Astrocyte (in vitro differentiated cells and primary cell): ENCODE results near the gene SCAND1. TPM values are rescaled to one million over a fixed set of nuclear protein-coding genes. Genes with fewer than 3 reads are reported as not detected.

Experiments used
- DNase-seq: peaks from one replicate; pipeline ENCODE4 v3.0.0-alpha.2; 2010; ENCODE audit warnings: low read depth
- FAIRE-seq: peaks from 2 replicates; lab custom pipeline; 2011; peaks lifted over from hg19 to GRCh38; lab: Jason Lieb, UNC
- H2AFZ ChIP-seq: 2 replicates; pipeline ENCODE4 v1.6.0; 2012; ENCODE audit warnings: low read depth, low read length, inconsistent platforms
- H3K27ac ChIP-seq: 2 replicates; pipeline ENCODE4 v1.5.1; 2011; ENCODE audit warnings: low read depth, low read length, inconsistent platforms
- H3K27me3 ChIP-seq: 2 replicates; pipeline ENCODE4 v1.6.0; 2011; ENCODE audit warnings: low read length, inconsistent platforms; ENCODE audit not compliant: insufficient read depth
- H3K36me3 ChIP-seq: 2 replicates; pipeline ENCODE4 v1.5.1; 2011; ENCODE audit warnings: low read length, inconsistent platforms; ENCODE audit not compliant: insufficient read depth
- H3K4me1 ChIP-seq: 2 replicates; pipeline ENCODE4 v1.5.1; 2011; ENCODE audit warnings: low read length, inconsistent platforms; ENCODE audit not compliant: insufficient read depth
- H3K4me2 ChIP-seq: 2 replicates; pipeline ENCODE4 v1.6.0; 2012; ENCODE audit warnings: low read length, inconsistent platforms
- H3K4me3 ChIP-seq: 2 replicates; pipeline ENCODE4 v1.5.1; 2011; ENCODE audit warnings: low read depth, mild to moderate bottlenecking, low read length, inconsistent platforms; ENCODE audit not compliant: insufficient read depth
- H3K79me2 ChIP-seq: 2 replicates; pipeline ENCODE4 v1.6.0; 2012; ENCODE audit warnings: mild to moderate bottlenecking, low read length, inconsistent platforms; ENCODE audit not compliant: insufficient read depth
- H3K9ac ChIP-seq: 2 replicates; pipeline ENCODE4 v1.6.0; 2012; ENCODE audit warnings: mild to moderate bottlenecking, low read length, inconsistent platforms
- H3K9me3 ChIP-seq: 2 replicates; pipeline ENCODE4 v1.5.1; 2012; ENCODE audit warnings: low read depth, mild to moderate bottlenecking, low read length, inconsistent platforms; ENCODE audit not compliant: insufficient read depth
- H4K20me1 ChIP-seq: 2 replicates; pipeline ENCODE4 v1.6.0; 2012; ENCODE audit warnings: low read length, inconsistent platforms; ENCODE audit not compliant: insufficient read depth
- H3K27ac Mint-ChIP-seq: one replicate; pipeline ENCODE4 v1.8.0; 2021; ENCODE audit warnings: mild to moderate bottlenecking, mixed read lengths; ENCODE audit not compliant: unreplicated experiment
- H3K27me3 Mint-ChIP-seq: one replicate; pipeline ENCODE4 v1.8.0; 2021; ENCODE audit warnings: low read depth, mixed read lengths; ENCODE audit not compliant: unreplicated experiment
- H3K36me3 Mint-ChIP-seq: one replicate; pipeline ENCODE4 v1.8.0; 2021; ENCODE audit warnings: low read depth, mixed read lengths; ENCODE audit not compliant: unreplicated experiment
- H3K4me1 Mint-ChIP-seq: one replicate; pipeline ENCODE4 v1.8.0; 2021; ENCODE audit warnings: low read depth, mixed read lengths; ENCODE audit not compliant: unreplicated experiment
- H3K4me3 Mint-ChIP-seq: one replicate; pipeline ENCODE4 v1.8.0; 2021; ENCODE audit warnings: mild to moderate bottlenecking, moderate library complexity, mixed read lengths; ENCODE audit not compliant: unreplicated experiment
- H3K9me3 Mint-ChIP-seq: one replicate; pipeline ENCODE4 v1.8.0; 2021; ENCODE audit warnings: mild to moderate bottlenecking, mixed read lengths; ENCODE audit not compliant: unreplicated experiment
- CTCF ChIP-seq: IDR thresholded peaks from 2 replicates; pipeline ENCODE4 v1.5.1; 2011; ENCODE audit warnings: low read depth, mild to moderate bottlenecking, inconsistent platforms, low read length, moderate library complexity; ENCODE audit not compliant: insufficient read depth
- EZH2 ChIP-seq: IDR thresholded peaks from 2 replicates; pipeline ENCODE4 v1.6.1; 2012; ENCODE audit warnings: mild to moderate bottlenecking, low read length, inconsistent platforms; ENCODE audit not compliant: insufficient read depth
- total RNA-seq: library from RNA; stranded (reverse); gene quantifications from 2 replicates; pipeline ENCODE4 v1.2.1, GENCODE V29; 2021

SCAND1 gene
- total RNA-seq, 1 donor from 2014 or later: 63.8 TPM

GRCh38 chr20:35956616-35957015 is 2.3 kb upstream of the SCAND1 start:
- H3K4me3 Mint-ChIP-seq: no peak overlapping the region
- no peak overlapping the region for H3K4me3 ChIP-seq
- peaks cover 7% of the 10 kb centered on the region for H3K4me1 Mint-ChIP-seq
- H3K27me3 ChIP-seq: no peaks in the 10 kb centered on the region
- H3K4me2 ChIP-seq: no peak overlapping the region
- FAIRE-seq: no peak
- H3K27ac Mint-ChIP-seq: no peak overlapping the region
- peaks cover 2% of the 10 kb centered on the region for H3K36me3 Mint-ChIP-seq
- TF ChIP-seq CTCF (no peak), EZH2 (no peak)
- H2AFZ ChIP-seq: no peak overlapping the region
- H3K27me3 Mint-ChIP-seq: peaks cover 8% of the 10 kb centered on the region
- peaks cover 2% of the 10 kb centered on the region for H3K9me3 Mint-ChIP-seq
- peaks cover 23% of the 10 kb centered on the region for H3K79me2 ChIP-seq
- no peak overlapping the region for H3K27ac ChIP-seq
- no peak overlapping the region for H3K9ac ChIP-seq
- no peak for DNase-seq
- no peaks in the 10 kb centered on the region for H3K9me3 ChIP-seq
- no peaks in the 10 kb centered on the region for H3K36me3 ChIP-seq
- H4K20me1 ChIP-seq: peaks cover 22% of the 10 kb centered on the region
- peaks cover 11% of the 10 kb centered on the region for H3K4me1 ChIP-seq

DNA sequence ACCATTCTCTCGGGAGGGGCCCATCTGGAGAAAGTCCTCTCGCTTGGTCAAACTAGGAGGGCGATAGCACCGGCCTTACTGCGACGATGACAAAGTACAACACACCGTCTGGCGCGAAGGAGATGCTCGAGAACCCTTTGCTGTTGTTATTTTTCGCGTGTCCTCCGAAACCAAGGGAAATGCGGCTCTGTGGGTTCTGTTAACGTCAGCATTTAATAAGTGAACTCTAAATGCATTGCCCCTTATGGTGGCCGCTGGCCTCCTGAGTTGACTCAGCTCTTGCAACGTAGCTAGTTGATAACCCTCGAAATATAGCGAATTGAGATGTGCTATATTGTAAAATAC is 577 bp upstream of the SCAND1 start:
- H3K27ac Mint-ChIP-seq: peak overlapping the region; percentile 94
- peaks cover 11% of the 10 kb centered on the region for H3K4me1 ChIP-seq
- peaks cover 22% of the 10 kb centered on the region for H4K20me1 ChIP-seq
- peak overlapping the region; percentile 85 for H3K4me3 ChIP-seq
- peaks cover 23% of the 10 kb centered on the region for H3K79me2 ChIP-seq
- H3K36me3 ChIP-seq: no peaks in the 10 kb centered on the region
- FAIRE-seq (no peak), DNase-seq (peak; percentile 29)
- peak overlapping the region; percentile 96 for H3K27ac ChIP-seq
- H3K4me3 Mint-ChIP-seq: peak overlapping the region; percentile 98
- H3K4me2 ChIP-seq: peak overlapping the region; percentile 92
- H3K36me3 Mint-ChIP-seq: peaks cover 2% of the 10 kb centered on the region
- H3K27me3 Mint-ChIP-seq: peaks cover 2% of the 10 kb centered on the region
- peak overlapping the region; percentile 99 for H3K9ac ChIP-seq
- H3K9me3 ChIP-seq: no peaks in the 10 kb centered on the region
- H2AFZ ChIP-seq: peak overlapping the region; percentile 95
- peaks cover 2% of the 10 kb centered on the region for H3K9me3 Mint-ChIP-seq
- TF ChIP-seq CTCF (no peak), EZH2 (no peak)
- H3K27me3 ChIP-seq: no peaks in the 10 kb centered on the region
- peaks cover 7% of the 10 kb centered on the region for H3K4me1 Mint-ChIP-seq

GRCh38 chr20:35953387-35954199 is 709 bp downstream of the SCAND1 start:
- H3K4me1 Mint-ChIP-seq: peaks cover 7% of the 10 kb centered on the region
- no peak for FAIRE-seq

More at GRCh38 chr20:35953387-35954199, 709 bp downstream of the SCAND1 start:
- TF ChIP-seq CTCF (no peak), EZH2 (no peak)
- Histone ChIP-seq H3K79me2 (peaks cover 23% of the 10 kb centered on the region), H3K4me3 (peak overlapping the region; percentile 85), H4K20me1 (peaks cover 22% of the 10 kb centered on the region), H3K9me3 (no peaks in the 10 kb centered on the region), H3K27ac (peak overlapping the region; percentile 96), H3K9ac (peak overlapping the region; percentile 99), H3K36me3 (peaks cover 5% of the 10 kb centered on the region), H3K4me1 (peaks cover 11% of the 10 kb centered on the region), H3K27me3 (no peaks in the 10 kb centered on the region), H3K4me2 (peak overlapping the region; percentile 92), H2AFZ (peak overlapping the region; percentile 65)
- peak; percentile 37 for DNase-seq
- Mint-ChIP-seq H3K27me3 (no peaks in the 10 kb centered on the region), H3K27ac (peak overlapping the region; percentile 94), H3K9me3 (no peaks in the 10 kb centered on the region), H3K36me3 (no peaks in the 10 kb centered on the region), H3K4me3 (peak overlapping the region; percentile 98)
